ENCODE results near the gene ELMOD1.

GRCh38 chr11:107587306-107587979 lies 3.5 kb upstream of the ELMOD1 start:
- TF ChIP-seq CTCF (IDR thresholded peaks at IDR 0.05) (no peak), POLR2A (IDR thresholded peaks at IDR 0.05) (no peak), POLR2AphosphoS5 (IDR thresholded peaks at IDR 0.05) (no peak), EP300 (IDR thresholded peaks at IDR 0.05) (no peak)
